ENCODE measurements around the gene AQP1.

The AQP1 gene

DNA sequence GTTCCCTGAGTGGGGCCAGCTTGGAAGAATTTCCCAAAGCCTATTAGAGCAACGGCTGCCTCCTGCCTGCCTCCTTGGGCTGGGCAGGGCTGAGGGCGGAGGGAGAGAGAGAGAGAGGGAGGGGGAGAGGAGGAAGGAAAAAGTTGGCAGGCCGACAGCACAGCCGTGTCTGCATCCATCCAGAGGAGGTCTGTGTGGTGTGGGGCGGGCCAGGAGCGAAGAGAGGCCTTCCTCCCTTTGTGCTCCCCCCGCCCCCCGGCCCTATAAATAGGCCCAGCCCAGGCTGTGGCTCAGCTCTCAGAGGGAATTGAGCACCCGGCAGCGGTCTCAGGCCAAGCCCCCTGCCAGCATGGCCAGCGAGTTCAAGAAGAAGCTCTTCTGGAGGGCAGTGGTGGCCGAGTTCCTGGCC lies at the start of gene AQP1:
Gene AQP1 (plus strand): TSS at position 293 of the 409 bp plus-strand sequence. CDS start 57 bp downstream, at position 350.
- DNase-seq: no peak

DNA sequence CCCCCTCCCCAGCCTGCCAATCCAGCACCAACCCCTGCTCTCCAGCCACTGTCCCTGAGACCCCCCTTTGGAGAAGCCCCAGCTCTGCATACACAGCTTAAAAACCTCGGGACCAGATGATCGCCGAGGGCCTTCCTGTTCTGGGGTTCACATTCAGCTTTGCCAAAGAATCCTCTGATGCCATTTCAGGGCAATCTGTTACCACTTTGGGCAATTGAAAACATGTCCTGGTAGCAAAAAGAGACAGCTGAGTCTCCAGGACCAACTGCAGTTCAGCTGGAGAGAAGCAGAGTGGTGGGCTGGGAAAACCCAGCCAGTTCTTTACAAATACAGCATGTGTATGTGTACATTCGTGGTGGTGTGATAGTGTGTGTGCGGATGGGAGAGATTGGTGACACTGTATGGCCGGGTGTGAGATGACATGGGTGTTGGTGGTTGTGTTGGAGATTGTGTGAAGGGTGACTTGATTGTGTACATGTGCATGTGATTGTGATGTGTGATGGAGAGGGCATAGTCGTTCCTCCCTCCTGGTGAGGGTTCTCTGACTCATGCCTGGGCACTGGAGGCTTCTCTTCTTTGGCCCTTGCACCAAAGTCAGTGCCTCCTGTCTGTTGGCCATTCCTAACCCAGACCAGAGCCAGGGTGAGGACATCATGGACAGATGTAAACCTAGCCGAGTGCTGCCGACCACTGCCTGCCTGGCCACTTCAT lies 48.5 kb upstream of the AQP1 start:
- no peak for DNase-seq

DNA sequence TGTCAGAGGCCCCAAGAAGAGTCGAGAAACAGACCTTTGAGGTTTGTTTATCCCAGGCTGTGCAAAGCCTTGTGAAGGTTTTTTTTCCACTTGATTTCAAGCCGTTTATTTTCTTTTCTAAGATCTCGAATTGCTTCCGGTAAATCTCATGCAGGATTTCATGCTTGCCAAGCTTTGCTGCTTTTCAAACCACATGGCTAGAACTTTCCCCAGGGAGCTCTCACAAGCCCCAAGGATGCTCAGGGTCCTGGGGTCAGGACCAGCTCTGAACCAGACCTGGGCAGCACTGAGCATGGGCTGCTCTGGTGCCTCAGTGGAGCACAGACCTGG lies 48.0 kb upstream of the AQP1 start:
- DNase-seq: no peak

DNA sequence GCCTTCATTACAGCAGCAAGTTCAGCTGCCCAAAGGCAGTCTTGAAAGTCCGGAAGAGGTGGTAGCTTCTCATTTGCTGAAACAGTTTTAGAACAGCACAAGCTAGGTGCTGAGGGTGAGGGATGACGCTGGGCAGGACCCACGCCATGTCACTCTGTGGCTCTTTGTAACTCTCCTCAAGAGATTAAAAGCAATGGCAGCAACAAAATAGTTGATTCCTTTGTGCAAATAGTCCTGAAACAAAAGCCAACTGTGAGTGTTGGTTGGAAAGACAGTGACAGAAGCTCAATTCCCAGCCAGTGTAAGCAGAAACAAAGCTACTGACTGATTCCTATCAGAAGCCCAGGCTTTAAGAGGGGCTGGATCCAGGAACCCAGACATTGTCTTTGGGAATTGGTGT lies 47.6 kb upstream of the AQP1 start:
- DNase-seq: no peak

DNA sequence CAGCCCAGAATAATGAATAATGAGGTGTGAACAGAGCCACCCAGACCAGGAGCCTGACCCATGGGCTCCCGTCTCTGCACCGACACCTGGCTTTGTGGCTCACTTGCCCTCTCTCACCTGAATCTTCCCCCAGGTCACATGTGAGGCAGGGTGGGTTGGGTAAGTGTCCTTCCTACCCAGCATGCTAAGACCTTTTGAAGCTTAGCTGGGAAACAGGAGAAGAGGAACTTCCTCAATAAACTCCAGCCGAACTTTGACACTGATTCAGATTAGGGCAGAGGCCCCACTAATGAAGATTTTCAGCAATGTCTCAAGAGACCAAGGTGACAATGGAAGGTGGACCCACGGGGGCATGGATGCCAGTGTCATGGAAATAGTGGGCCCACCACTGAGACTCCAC lies 46.6 kb upstream of the AQP1 start:
- DNase-seq: no peak

DNA sequence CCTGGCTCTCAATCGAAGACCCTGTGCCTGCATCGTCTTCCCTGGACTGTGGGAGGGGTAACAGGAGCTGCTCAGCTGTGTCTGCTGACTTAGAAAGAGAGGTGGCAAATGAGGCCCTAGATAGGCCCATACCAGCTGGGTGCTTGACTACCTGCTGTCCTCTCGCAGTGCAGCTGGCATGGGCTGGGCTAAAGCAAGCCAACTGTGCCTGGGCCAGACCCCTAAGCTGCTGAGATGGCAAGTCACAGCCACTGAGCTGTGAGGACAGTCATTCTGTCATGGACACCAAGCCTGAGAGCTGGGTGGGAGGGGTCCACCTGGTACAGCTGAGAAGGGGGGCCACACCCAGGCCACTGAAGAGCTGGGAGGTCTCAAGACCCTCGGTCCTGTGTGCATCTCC lies 45.8 kb upstream of the AQP1 start:
- no peak for DNase-seq

DNA sequence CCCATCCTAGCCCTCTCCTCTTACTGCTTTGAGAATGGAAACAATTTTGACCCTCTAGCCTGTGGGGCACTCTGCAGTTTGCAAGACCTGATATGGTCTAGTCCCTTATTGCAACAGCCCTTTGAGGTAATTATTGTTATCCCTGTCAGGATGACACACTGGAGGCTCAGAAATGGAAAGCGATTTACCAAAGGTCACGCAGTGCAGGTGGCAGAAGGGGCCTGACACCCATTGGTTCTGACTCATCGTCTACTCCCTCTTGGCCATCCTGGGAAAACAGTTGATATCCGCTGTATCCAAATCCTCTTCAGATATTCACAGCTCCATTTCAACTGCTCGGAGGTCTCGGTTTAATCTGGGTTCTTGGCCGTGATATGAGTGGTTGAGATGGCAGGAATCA lies 44.7 kb upstream of the AQP1 start:
- DNase-seq: no peak

DNA sequence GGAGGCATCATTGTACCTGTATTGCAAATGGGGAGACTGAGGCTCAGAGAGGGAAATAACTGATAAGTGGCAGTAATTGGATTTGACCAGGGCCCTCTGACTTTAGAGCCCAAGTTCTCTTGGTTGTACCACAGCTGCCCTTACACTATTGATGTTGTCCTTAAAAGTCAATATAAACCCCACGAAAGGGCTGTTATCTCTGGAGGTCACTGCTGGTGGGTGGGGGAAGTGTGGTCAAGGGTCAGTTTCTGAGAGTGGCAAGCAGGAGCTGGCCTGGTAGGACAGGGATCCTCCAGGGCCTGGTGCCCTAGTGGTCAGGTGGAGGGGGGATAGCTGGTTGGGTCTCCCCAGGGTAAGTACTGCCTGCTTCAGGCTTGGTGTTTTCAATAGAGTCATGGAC lies 44.2 kb upstream of the AQP1 start:
- DNase-seq: no peak

DNA sequence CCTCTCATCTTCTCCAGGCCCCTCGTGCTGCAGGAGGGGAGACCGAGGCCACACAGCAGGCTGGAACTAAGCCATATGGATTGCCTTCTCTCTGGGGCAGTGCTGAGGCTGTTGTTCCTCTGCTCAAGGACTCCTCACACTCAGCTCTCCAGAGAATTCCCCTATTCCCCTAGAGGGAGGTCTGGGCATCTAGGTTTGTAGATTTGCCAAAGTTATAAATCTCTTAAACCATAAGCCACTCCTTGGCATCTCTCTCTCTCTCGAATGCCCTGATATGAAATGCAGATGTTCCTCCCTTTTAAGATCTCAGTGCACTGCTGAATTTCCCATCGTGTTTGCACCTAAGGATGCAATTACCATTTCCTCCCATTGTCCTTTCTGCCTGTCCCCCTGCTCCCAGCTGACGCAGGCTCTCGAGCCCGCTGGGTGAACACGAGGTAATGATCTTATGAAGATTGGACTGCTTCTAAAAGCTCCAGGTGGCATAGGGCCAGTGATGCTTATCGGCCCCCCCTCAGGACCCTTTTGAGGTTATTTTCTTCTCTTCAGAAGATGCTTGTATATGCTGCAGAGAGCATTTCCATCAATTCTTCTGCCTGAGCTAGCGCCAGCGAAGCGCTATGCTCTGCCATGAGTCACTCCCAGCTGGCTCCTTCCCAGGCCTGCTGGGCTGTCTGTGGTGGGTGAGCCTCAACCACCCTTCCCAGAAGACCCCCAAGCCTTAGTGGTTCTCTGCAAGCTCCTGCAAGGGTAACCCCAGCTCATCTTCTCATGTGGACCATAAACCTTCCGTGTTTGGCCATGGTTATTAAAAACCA lies 41.6 kb upstream of the AQP1 start:
- DNase-seq: no peak

DNA sequence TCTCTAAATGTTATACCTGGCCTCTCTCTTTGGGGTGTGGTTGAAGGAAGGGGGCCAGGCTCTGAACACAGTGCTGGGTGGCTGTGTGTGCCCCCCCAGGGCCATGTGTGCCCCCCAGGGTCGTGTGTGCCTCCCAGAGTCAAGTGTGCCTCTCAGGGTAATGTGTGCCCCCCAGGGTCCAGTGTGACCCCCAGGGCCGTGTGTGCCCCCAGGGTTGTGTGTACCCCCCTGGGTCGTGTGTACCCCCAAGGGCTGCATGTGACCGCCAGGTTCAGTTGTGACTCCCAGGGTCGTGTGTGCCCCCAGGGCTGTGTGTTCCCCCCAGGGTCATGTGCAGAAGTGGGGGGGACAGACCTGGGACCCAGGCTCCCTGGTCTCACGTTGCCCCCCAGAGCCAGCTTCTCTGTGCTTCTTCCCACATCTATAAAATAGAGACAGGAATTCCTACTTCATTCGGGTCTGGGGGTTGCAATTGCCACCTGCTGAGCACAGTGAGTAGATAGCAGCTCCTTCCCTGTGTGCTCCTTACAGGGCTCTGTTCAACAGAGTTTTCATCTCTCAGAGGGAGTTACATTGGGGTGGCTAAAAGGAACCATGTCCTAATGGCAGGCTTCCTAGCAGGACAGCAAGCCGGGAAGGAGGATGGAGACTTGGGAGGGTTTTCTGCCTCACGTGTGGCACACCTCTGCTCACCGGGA lies 40.7 kb upstream of the AQP1 start:
- no peak for DNase-seq

DNA sequence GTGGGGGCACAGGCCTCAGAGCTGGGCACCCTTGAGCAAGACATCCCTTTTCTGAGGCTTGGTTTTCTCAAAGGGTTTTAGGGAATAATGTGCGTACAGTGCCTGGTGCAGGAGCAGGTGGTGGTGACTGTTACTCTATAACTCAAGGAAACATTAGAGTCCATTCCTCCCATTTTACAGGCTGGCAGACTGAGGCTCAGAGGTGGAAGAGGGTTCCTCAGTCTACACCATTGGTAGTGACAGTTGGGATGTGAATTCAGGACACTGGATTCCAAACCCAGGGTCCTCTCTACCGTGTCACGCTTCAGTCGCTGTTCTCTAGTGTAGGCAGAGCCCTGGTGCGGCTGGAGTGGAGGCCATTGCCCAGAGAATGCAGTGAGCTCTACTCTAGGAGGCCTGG lies 40.0 kb upstream of the AQP1 start:
- no peak for DNase-seq

DNA sequence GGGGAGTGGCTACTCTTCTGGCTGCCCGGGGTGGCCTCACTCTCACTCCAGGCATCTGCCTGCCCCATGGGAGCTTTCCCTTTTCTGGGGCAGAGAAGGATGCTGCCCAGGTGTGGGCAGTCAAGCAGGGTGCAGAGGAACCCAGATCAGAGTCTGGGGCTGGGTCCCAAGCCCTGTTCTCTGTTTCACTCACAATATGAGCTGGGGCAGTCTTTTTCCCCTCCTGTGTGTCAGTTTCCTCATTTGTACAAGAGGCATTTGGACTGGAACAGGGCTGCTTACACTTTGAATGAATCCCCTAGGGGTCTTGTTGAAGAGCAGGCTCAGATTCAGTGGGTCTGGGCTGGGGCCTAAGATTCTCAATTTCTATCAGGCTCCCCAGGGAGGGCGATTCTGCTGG lies 38.4 kb upstream of the AQP1 start:
- no peak for DNase-seq

DNA sequence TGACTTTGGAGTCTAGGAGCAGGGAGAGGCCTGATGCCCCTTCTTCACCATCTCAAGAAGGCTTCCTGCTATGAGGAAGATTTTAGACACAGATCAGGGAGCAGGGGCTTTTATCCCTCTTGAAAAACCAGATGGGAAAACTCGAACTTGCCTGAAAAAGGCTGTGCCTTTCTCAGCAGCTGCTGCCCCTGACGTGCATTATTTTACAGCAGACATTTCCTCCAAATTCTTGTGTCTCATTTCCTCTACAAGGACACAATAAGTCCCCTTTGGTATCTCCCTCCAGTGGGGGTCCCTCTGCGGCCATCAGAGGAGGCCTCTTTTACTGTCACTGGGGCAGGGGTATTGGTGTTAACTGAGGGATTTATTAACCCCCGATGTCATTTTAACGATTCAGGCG lies 38.0 kb upstream of the AQP1 start:
- DNase-seq: no peak

DNA sequence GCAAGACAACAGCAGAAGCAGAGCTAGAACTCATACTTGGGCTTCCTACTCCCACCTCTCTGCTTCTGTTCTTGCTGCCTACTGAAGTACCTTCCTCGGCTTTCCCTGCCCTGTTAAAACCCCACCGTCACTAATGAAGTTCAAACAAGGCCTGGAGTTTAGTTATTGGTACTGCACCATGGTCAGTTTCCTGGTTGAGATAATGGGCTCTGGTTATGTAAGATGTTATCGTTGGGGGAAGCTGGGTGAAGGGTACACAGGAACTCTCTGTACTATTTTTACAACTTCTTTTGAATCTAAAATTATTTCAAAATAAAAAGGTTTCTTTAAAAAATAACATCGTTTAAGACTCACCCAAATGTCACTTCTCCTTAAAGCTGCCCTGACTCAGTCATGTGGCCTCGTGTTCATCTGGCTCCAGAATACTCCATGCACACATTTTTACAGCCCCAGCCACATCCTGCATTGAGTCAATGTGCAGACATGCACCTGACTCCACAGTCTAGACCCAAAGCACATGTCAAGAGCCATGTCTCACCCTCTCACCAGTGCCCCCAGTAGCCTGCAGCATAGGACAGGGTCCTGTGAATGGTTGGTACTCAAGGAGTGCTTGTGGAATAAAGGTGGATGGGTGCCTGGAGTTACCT lies 36.9 kb upstream of the AQP1 start:
- DNase-seq: no peak

DNA sequence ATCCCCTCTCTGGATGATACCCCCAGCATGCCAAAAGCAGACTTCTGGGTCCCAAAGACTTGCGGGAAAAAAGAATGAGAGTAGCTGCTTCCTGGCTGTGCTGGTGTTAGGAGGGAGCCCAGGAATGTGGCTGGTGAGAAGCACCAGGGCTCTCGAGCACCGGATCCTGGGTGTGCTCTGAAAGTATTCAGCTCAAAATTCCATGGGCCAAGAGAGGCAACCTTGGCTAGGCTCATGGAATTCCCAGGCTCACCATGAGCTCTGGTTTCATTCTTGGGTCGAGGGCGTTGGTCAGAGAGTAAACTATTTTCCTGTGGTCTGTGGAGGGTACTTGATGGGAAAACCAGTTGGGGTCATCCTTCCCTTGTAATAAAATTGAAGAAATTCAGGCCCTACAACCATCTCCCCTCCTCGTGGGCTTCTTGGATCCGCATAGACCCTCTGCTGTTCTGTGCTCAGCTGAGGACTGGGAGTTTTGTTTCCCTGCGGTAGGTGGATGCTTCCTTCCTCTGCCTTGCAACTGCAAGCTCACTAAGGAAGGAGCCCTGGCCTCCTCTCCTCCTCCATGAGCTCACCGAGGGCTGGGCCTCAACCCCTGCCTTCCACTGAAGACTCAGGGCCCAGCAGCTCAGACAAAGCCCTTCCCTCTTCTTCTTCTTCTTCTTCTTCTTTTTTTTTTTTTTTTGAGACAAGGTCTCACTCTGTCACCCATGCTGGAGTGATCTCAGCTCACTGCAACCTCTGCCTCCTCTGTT lies 34.5 kb upstream of the AQP1 start:
- DNase-seq: no peak

DNA sequence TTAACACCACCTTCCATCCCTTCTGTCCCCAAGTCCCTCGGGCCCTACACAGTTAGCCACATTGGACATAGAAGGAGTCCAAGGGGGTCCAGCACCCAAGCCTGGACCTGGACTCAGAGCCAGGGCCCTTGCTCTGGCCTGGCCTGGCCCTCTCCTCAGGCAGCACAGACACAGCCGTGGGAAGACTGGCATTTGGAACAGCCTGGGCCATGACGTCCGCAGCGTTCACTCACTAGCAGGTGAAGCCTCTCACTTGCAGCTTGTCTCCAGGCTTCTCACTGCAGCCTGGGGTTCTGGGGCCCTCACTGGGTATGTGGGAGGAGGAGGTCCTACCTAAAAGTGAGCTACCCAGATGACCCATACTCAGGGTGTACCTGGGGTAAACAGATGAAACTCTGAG lies 33.7 kb upstream of the AQP1 start:
- no peak for DNase-seq

DNA sequence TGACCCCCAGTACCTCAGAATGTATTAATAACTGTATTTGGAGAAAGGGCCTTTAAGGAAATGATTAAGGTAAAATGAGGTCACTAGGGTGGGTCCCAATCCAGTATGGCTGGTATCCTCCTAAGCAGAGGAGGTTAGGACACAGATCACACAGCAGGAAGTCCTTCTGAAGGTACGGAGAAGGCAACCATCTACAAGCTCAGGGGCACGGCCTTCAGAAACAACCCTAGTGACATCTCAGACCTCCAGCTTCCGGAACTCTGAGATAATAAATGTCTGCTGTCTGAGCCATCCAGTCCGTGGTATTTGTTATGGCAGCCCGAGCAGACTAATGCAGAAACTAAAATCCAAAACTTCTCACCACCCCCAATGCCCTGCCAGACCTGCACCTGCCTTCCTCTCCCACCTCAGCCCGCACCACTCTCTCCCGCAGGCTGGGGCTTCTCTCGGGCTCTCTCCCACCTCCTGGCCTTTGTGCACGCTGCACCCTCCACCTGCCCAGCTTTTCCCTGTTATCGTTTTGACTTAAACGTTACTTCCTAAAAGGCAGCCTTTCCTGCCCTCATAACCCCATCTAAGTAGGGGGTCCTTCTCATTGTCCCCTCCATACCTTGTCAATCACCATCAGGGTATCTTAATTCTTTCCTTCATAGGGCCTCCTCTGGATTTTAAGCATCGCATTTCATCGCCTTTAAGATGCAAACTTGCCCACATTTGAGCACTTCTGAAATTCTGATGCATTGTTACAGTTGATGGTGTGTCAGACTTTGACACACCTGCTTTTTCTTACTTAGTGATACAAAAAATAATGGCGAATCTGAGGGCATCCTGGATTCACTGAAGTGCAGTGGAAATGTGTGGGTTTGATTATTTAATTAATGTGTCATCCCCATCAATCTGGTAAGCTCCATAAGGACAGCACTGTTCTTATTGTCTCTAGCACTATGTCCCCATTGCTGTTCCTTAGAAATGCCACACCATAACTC lies 32.2 kb upstream of the AQP1 start:
- no peak for DNase-seq

DNA sequence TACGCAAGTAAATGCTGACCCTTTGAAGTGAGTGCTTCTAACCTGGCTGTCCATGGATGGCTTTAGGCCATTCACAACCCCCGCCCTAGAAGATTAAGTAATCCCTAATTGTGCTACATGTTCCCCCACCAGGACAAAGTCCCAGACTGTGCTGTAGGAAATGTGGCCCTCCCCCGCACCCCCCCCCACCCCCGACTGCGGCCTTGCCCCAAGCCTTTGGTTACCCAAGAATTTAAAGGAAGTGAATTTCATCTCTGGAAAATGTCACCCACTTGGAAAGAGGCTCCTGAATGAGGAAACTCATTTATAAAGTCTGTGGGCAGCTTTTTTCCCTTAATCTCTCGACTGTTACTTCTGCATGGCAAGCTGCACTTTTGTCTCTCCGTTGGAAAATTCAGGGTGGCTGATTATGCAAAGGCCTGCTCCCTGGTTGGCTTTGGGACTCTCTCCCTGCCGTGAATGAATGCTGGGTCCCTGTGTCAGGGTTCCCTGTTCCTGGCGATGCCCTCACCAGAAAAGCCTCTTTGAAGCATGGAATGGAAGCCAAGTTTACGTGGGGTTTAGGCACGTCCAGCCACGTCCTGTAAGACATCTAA lies 31.4 kb upstream of the AQP1 start:
- no peak for DNase-seq

DNA sequence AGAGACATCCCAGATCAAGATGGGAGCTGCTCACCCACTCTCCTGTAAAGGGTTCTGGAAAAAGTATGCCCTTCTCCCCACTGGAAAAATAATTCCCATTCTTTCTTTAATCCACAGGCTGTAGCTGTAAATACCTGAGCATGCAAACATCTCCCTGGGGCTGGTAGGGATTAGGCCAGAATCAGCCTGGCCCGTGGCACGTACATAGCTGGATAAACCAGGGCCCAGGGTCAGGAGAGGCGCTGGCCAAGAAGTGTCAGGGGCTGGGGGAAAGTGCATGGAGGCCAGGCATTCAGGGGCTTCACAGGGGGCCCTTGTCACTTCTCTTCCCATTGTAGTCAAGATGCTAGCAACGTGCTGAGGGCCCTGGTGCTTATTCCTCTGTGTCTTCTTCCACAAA lies 30.7 kb upstream of the AQP1 start:
- DNase-seq: no peak

DNA sequence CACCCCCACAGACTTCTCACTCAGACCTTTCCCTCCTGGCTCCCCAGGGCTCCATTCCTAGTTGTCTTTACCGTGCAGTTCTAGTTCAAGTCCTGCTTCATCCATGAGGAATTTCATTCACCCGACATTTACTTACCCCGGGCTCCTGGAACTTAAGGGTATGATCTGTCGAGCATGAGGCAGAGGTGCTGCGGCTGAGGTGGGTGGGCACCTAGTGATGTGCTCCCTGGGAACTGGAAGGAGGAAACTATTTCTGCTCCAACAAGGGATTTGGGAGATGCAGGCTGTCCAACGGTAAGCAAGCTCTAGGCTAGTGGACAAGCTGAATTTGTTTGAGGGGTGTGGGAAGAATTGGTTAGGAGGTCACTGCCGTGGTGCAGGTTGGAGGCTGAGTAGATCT lies 30.2 kb upstream of the AQP1 start:
- DNase-seq: no peak

DNA sequence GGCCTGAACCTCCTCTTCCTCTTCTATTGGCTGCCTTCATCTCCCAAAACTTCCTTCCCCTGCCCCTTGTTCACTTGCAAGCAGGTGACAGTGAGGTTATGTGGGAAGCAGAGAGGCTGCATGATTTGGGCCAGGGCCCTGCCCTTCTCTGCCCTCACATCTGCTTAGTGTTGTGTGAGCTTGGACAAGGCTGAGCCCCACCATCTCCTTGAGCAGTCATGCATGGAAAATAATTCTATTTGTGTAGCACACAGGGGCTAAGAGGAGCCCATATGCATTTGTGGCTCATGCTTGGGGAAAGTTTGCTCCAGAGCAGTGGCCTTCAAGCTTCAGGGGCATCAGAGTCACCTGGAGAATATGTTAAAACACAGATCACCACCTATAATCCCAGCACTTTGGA lies 26.8 kb upstream of the AQP1 start:
- DNase-seq: no peak
